Measurements from ENCODE around the gene SLX4IP. TPM values are rescaled to one million over a fixed set of nuclear protein-coding genes. Genes with fewer than 3 reads are reported as not detected.

Gene SLX4IP
- total and polyA plus RNA-seq, 2 of the 13 experiments (the other 11 are each of a cell fraction or from before 2014, with no cell fraction given), result 3.6 to 7.3 TPM

GRCh38 chr20:10447028-10447427 is 11.9 kb downstream of the SLX4IP start:
- no peak overlapping the region for H3K27ac ChIP-seq (ENCODE audit: extremely low read length, insufficient read depth, low read length)
- ATAC-seq (no peak), DNase-seq (ENCODE audit: low spot score) (peak; percentile 32), FAIRE-seq (no peak)
- in situ Hi-C loops (cut with HindIII; ENCODE audit: extremely low pct_ligation_motif_present, low pct_unique_long_range_greater_than_20kb), result loop anchor here (25.0 kb wide), 1 partner anchor 1090 kb away; no protein-coding TSS in a partner anchor
- H3K4me2 ChIP-seq (ENCODE audit: low read depth, low read length), result no peak overlapping the region
- no peak overlapping the region for H2AFZ ChIP-seq (ENCODE audit: low read length)
- ChIA-PET POLR2A (no interaction called here), CTCF (ENCODE audit: low intra/inter-chr PET ratio, low total read pairs) (no interaction called here)
- peaks cover 25% of the 10 kb centered on the region for H3K79me2 ChIP-seq (ENCODE audit: insufficient read depth, low read length)
- 70% methylated on average over 3 of the region's 3 CpGs for WGBS (ENCODE audit: low lambda C conversion rate)
- intact Hi-C loops (cut with micrococcal nuclease; ENCODE audit: unreplicated experiment), result no loop called here
- no peaks in the 10 kb centered on the region for H3K36me3 ChIP-seq (replicated peaks in 1 of 2; ENCODE audit: control insufficient read depth in 1 of 2, insufficient read depth in 2 of 2, low read length in 2 of 2)
- H3K4me3 ChIP-seq (replicated peaks in 1 of 3; ENCODE audit: insufficient read depth in 1 of 3, low read depth in 2 of 3, low read length in 3 of 3), result no peak overlapping the region
- H4K20me1 ChIP-seq (ENCODE audit: insufficient read depth, low read length), result no peaks in the 10 kb centered on the region
- no TSS peak for BruUV-seq (replicated peaks)
- H3K9me3 ChIP-seq (ENCODE audit: low read length), result no peaks in the 10 kb centered on the region
- peaks cover 20% of the 10 kb centered on the region; the same call in 1 of the 2 replicates for H3K4me1 ChIP-seq (ENCODE audit: insufficient read depth, low read length)
- no peak overlapping the region for H3K9ac ChIP-seq (ENCODE audit: insufficient read depth, low read depth, low read length)
- H3K27me3 ChIP-seq (ENCODE audit: control insufficient read depth in 1 of 2, insufficient read depth in 2 of 2, low read length in 2 of 2), result no peaks in the 10 kb centered on the region
- TF ChIP-seq, protein P1, sequence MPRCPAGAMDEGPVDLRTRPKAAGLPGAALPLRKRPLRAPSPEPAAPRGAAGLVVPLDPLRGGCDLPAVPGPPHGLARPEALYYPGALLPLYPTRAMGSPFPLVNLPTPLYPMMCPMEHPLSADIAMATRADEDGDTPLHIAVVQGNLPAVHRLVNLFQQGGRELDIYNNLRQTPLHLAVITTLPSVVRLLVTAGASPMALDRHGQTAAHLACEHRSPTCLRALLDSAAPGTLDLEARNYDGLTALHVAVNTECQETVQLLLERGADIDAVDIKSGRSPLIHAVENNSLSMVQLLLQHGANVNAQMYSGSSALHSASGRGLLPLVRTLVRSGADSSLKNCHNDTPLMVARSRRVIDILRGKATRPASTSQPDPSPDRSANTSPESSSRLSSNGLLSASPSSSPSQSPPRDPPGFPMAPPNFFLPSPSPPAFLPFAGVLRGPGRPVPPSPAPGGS (CRISPR knock-in tag; IDR thresholded peaks at IDR 0.05), result no peak
- TF ChIP-seq, protein P2, sequence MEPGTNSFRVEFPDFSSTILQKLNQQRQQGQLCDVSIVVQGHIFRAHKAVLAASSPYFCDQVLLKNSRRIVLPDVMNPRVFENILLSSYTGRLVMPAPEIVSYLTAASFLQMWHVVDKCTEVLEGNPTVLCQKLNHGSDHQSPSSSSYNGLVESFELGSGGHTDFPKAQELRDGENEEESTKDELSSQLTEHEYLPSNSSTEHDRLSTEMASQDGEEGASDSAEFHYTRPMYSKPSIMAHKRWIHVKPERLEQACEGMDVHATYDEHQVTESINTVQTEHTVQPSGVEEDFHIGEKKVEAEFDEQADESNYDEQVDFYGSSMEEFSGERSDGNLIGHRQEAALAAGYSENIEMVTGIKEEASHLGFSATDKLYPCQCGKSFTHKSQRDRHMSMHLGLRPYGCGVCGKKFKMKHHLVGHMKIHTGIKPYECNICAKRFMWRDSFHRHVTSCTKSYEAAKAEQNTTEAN (CRISPR knock-in tag; conservative IDR thresholded peaks at IDR 0.05), result 0 out of 2 replicates have a peak, but pooled peaks have one; percentile 22
- TF ChIP-seq NR3C1 (CRISPR knock-in tag; IDR thresholded peaks at IDR 0.05) (no peak), ZSCAN20 (CRISPR knock-in tag; IDR thresholded peaks at IDR 0.05; ENCODE audit: borderline replicate concordance) (0 out of 2 replicates have a peak, but pooled peaks have one; percentile 40), ZNF430 (CRISPR knock-in tag; IDR thresholded peaks at IDR 0.05) (no peak), ZNF143 (CRISPR knock-in tag; IDR thresholded peaks at IDR 0.05) (peak; percentile 64; the same call in 1 of the 2 replicates), TOPORS (CRISPR knock-in tag; IDR thresholded peaks at IDR 0.05) (no peak), STAT5B (CRISPR knock-in tag; IDR thresholded peaks at IDR 0.05) (no peak), CHD2 (IDR thresholded peaks at IDR 0.05; ENCODE audit: low read depth, low read length) (no peak)
- TF ChIP-seq, protein P3, sequence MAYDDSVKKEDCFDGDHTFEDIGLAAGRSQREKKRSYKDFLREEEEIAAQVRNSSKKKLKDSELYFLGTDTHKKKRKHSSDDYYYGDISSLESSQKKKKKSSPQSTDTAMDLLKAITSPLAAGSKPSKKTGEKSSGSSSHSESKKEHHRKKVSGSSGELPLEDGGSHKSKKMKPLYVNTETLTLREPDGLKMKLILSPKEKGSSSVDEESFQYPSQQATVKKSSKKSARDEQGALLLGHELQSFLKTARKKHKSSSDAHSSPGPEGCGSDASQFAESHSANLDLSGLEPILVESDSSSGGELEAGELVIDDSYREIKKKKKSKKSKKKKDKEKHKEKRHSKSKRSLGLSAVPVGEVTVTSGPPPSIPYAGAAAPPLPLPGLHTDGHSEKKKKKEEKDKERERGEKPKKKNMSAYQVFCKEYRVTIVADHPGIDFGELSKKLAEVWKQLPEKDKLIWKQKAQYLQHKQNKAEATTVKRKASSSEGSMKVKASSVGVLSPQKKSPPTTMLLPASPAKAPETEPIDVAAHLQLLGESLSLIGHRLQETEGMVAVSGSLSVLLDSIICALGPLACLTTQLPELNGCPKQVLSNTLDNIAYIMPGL (CRISPR knock-in tag; IDR thresholded peaks at IDR 0.05; ENCODE audit: borderline replicate concordance in 1 of 2, low read depth in 1 of 2), result no peak
